Mucosa of rectum (tissue), 2 donors: ENCODE measurements around the gene UNC93A.
"Not testable (repeated sequence)": the region's sequence is repeated elsewhere in the genome, so short reads cannot be mapped to it uniquely, and the experiment has no call there.

Experiments used
- H3K27ac ChIP-seq, 2 donors: one replicate each; pipeline ENCODE4 v1.7.0; 2013; ENCODE audit warnings: inconsistent platforms in 2 of 2, low read depth in 2 of 2, low read length in 2 of 2
- H3K27me3 ChIP-seq, 2 donors: one replicate each; pipeline ENCODE4 v1.7.0; 2013; ENCODE audit warnings: low read length in 2 of 2; ENCODE audit not compliant: control insufficient read depth in 2 of 2, insufficient read depth in 2 of 2
- H3K36me3 ChIP-seq, 2 donors: one replicate each; pipeline ENCODE4 v1.7.0; 2013; ENCODE audit warnings: low read length in 2 of 2; ENCODE audit not compliant: control insufficient read depth in 2 of 2, insufficient read depth in 2 of 2
- H3K4me1 ChIP-seq, 2 donors: one replicate each; pipeline ENCODE4 v1.7.0; 2013; ENCODE audit warnings: low read length in 2 of 2, mild to moderate bottlenecking in 1 of 2; ENCODE audit not compliant: control insufficient read depth in 2 of 2, insufficient read depth in 2 of 2
- H3K4me3 ChIP-seq, 2 donors: one replicate each; pipeline ENCODE4 v1.7.0; 2013; ENCODE audit warnings: low read length in 2 of 2
- H3K9ac ChIP-seq, 2 donors: one replicate each; pipeline ENCODE4 v1.7.0; 2013; ENCODE audit warnings: low read length in 2 of 2, low read depth in 1 of 2, mild to moderate bottlenecking in 1 of 2
- H3K9me3 ChIP-seq, 2 donors: one replicate each; pipeline ENCODE4 v1.7.0; 2013; ENCODE audit warnings: low read length in 2 of 2; ENCODE audit not compliant: control insufficient read depth in 2 of 2
- donor health status: healthy.
- donor health status: Normal muscosa, but diverticular disease.

Gene UNC93A

DNA sequence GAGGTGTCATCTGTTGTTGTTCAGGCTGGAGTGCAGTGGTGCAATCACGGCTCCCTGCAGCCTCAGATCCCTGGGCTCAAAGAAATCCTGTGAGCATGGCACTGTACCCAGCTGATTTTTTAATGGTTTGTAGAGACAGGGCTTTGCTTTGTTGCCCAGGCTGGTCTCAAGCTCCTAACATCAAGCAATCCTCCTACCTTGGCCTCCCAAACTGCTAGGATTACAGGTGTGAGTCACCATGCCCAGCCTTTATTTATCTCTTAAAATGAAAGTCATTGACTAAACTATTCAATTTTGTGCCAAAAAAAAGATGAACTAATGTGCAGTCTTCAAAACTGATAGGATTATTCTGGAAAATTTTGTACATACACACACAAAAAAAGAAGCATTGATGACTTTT is 38.8 kb upstream of the UNC93A start:
- H3K36me3 ChIP-seq: no peaks in the 10 kb centered on the region
- H3K4me3 ChIP-seq: no peak overlapping the region

DNA sequence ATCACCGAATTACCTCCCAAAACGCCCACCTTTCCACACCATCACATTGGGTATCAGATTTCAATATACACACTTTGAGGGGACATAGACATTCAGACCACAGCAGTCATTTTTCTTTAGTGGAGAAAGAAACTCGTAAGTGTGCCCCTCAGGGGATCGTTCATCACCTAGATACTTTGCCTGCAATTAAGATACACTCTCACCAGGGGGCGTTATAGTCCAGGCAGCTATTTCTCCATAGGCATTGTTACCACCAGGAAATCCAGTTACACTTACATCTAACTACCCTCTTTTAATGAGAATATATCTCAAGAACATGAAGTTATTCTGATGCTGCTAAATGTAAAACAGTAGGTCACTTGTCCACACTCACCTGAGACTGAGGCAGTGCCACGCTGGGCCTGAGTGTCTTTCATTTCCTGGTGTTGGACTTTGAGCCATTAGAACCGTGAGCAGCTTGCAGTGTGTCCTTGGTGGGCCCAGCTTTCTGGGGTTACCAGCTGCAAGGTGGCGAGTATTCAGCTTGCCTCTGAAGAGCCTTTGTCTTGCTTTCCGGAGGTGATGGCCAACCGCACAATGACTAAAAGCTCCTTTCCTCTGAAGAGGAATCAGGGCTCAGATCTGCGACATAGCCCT is 35.1 kb upstream of the UNC93A start:
- Histone ChIP-seq H3K9ac (no peak overlapping the region), H3K4me3 (no peak overlapping the region), H3K27ac (no peak overlapping the region), H3K9me3 (no peaks in the 10 kb centered on the region), H3K36me3 (no peaks in the 10 kb centered on the region), H3K4me1 (no peaks in the 10 kb centered on the region), H3K27me3 (no peaks in the 10 kb centered on the region)

More for the DNA sequence above, 38.8 kb upstream of the UNC93A start:
- Histone ChIP-seq H3K27ac (no peak overlapping the region), H3K9ac (no peak overlapping the region), H3K4me1 (no peaks in the 10 kb centered on the region), H3K27me3 (no peaks in the 10 kb centered on the region), H3K9me3 (no peaks in the 10 kb centered on the region)

DNA sequence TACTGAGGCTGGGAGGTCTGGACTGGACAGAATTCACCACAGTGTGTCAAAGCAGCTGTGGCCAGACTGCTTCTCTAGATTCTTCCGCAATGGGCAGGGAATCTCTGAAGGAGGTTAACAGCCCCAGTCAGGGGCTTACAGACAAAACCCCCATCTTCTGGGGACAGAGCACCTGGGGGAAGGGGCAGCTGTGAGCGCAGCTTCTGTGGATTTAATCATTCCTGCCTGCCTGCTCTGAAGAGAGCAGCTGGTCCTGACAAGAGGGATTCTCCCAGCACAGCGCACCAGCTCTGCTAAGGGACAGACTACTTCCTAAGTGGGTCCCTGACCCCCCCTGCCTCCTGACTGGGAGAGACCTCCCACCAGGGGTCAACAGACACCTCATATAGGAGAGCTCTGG is 32.5 kb upstream of the UNC93A start:
- no peak overlapping the region for H3K27ac ChIP-seq
- H3K27me3 ChIP-seq: no peaks in the 10 kb centered on the region
- H3K9ac ChIP-seq: no peak overlapping the region
- H3K4me1 ChIP-seq: no peaks in the 10 kb centered on the region
- no peaks in the 10 kb centered on the region for H3K9me3 ChIP-seq
- no peak overlapping the region for H3K4me3 ChIP-seq
- H3K36me3 ChIP-seq: no peaks in the 10 kb centered on the region

DNA sequence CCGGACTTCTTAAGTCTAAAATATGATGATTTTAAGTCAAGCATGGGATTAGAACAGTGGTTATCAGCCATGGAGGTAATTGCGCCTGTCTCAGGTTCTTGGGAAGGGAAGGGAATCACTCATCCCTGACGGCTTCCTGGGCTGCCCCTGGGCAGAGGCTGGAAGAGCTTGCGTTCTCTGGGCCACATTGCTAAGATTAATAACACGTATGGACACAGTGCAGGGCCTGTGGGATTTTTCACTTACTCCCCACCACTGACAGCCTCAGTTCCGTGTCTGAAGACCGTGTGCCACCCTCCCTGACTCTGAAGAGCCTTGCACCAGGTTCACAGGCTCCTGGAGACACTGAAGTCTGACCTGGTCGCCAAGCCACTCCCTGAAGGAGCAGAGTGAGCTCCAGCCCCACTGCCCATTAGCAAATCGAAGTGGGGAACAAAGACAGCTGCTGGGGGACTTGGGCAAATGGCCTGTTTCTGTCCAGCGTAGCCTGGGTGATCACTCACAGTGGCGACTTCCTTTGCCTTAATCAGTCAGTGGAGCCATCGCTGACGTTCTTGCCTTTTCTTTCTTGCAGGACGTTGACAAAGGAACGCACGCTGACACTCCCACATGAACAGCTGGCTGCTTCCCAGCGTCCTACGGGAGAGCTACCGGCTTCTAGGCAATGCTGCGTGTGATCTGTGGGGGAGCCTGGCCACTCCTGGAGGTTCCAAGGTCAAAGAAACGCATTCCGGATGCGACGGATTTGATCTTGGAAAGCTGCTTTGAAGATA is 24.9 kb upstream of the UNC93A start:
- not testable (repeated sequence) for H3K27ac ChIP-seq, H3K9me3 ChIP-seq, H3K4me3 ChIP-seq, H3K36me3 ChIP-seq, H3K9ac ChIP-seq, H3K27me3 ChIP-seq
- peaks cover 0 to 13% of the 10 kb centered on the region in 2 donors for H3K4me1 ChIP-seq

DNA sequence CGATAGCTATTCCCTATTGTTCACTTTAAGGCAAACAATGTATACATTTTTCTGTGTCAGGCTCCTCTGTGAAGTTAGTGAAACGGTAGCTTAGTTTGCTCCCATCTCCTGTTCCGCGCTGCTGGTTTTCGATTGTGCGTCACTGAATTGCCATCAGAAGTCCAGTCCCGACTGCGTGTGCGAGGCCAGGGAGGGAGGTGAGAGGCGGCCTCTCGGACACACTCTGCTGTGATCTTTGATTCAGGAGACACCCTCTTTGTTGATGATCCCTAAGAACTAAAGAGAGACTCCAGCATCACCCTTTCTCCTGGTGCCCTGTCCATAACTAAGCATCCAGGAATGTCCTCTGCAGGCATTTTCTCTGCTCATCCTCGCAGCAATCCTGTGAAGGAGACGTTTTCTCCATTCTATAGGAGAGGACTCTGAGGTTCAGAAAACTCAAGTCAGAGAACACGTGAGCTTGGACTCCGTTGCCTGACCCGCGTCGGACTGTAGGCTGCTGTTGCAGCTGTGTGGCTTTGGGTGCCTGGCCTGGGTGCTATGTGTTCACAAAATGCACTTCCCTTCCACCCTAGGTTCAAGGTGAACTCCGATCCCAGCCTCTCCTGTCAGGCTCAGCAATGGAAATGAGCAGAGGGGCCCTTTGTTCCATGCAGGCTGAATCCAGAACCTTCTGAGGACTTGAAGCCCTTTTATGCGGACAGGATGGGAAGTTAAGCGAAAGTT is 24.1 kb upstream of the UNC93A start:
- H3K4me3 ChIP-seq: no peak overlapping the region
- no peak overlapping the region for H3K9ac ChIP-seq
- no peaks in the 10 kb centered on the region for H3K36me3 ChIP-seq
- H3K27ac ChIP-seq: no peak overlapping the region
- H3K4me1 ChIP-seq: peaks cover 1 to 15% of the 10 kb centered on the region in 2 donors
- H3K27me3 ChIP-seq: no peaks in the 10 kb centered on the region
- H3K9me3 ChIP-seq: no peaks in the 10 kb centered on the region

DNA sequence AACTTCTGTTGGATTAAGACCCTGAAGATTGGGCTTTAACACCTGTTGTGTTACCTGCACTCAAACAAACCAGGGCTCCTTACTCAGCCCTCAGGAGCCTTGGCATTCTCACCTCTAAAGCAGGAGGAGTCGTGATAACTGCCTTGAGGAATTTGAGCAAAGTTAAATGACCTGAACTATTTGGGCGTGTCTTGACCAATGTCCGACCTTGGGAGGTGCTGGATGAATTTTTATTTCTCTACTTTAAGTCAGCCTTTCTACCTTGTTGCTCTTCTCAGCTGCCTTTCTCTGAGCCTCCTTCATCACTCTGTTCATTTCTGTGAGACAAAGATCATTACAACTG is 23.6 kb upstream of the UNC93A start:
- H3K9ac ChIP-seq, H3K4me3 ChIP-seq, H3K27ac ChIP-seq, H3K27me3 ChIP-seq, H3K36me3 ChIP-seq, H3K9me3 ChIP-seq: not testable (repeated sequence)
- H3K4me1 ChIP-seq: peaks cover 3 to 15% of the 10 kb centered on the region in 2 donors

DNA sequence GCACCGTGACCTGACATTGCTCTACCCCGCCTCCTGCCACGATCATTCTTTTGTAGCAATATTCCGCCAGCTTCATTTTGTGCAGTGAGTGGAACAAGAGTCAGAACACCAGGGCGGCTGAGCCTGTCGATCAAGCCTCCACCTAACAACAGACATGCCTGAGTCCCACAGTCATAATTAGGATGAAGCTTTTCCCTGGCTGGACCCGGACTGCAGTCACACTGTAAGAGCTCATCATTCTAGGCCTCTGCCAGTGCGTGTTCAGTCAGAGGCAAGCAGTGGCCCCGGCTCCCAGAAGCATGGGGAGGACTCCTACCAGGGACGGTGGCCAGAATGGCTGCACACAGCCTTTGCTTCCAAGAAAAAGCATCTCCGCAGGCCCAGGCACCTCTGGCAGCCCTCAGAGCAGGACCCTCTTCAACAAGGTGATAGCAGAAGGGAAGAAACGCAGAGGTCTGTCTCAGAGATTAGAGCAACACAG is 23.2 kb upstream of the UNC93A start:
- no peaks in the 10 kb centered on the region for H3K36me3 ChIP-seq
- peaks cover 3 to 15% of the 10 kb centered on the region in 2 donors for H3K4me1 ChIP-seq
- H3K27ac ChIP-seq: no peak overlapping the region
- H3K4me3 ChIP-seq: no peak overlapping the region
- no peaks in the 10 kb centered on the region for H3K9me3 ChIP-seq
- no peaks in the 10 kb centered on the region for H3K27me3 ChIP-seq
- no peak overlapping the region for H3K9ac ChIP-seq

DNA sequence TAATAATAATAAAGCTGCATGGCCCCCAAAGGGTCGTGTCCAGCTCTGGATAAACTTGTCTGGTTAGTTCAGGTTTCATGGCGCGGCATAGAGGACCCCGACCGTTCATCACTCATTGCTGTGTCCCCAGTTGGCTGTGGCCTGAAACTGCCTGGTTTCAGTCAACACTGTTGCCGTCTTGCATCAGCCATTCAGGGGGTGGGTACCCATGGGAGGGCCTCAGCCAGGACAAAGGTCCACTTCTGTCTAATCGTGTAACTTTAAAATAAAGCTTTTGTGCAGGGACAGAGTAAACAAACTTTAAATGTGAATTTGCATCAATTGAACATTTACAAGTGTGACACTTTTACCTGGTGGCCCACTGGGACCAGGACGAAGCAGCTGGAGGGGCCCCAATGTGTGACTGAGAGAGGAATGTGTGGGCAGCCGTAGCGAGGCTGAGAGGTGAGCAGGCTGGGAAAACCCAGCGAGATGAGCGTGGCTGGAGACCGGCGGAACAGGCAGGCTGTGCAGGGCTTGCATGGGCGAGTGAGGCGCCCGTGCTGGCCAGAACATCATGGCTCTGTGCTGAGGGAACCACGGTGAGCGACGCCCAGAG is 22.3 kb upstream of the UNC93A start:
- H3K4me1 ChIP-seq: peaks cover 3 to 15% of the 10 kb centered on the region in 2 donors

DNA sequence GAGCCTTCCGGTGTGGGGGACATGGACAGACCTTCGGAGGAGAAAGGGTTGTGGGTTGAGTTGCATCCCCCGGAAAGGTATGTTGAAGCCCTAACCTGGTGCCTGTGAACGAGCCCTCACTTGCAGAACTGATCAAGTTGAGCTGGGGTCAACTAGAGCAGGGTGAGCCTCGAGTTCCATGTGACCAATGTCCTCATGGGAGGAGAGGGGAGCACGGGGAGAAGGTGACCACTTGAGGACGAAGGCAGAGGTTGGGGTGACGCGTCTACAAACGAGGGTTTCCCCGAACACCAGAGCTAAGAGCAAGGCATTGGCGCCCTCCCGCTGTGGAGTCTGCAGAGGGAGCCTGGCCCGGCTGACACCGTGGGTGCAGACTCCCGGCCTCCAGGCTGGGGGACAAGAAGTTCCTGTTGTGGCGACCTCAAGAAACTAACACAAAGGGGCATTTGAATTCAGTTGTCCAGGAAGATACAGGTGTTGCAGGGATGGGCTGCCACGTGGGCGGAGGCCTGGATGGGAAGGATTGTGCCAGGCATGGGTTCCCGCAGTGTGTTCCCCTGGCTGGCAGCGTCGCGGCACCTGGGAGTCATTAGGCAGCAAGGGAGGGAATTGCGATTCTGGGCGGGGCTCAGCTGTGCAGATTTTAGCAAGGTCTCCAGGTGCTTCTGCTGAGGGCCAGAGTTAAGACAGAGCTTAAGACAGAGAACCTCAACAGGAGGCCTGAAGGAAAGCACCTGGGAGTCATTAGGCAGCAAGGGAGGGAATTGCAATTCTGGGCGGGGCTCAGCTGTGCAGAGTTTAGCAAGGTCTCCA is 20.4 kb upstream of the UNC93A start:
- H3K36me3 ChIP-seq: no peaks in the 10 kb centered on the region
- no peaks in the 10 kb centered on the region for H3K27me3 ChIP-seq
- H3K4me3 ChIP-seq: no peak overlapping the region
- H3K9ac ChIP-seq: no peak overlapping the region
- H3K4me1 ChIP-seq: peaks cover 3 to 15% of the 10 kb centered on the region in 2 donors
- H3K27ac ChIP-seq: no peak overlapping the region
- no peaks in the 10 kb centered on the region for H3K9me3 ChIP-seq

More for the DNA sequence above, 22.3 kb upstream of the UNC93A start:
- Histone ChIP-seq H3K27ac (no peak overlapping the region), H3K9ac (no peak overlapping the region), H3K9me3 (no peaks in the 10 kb centered on the region), H3K27me3 (no peaks in the 10 kb centered on the region), H3K36me3 (no peaks in the 10 kb centered on the region), H3K4me3 (no peak overlapping the region)
